AG09319 (cell line): ENCODE results near the gene UGDH.

ENCODE experiments used
- DNase-seq: peaks from one replicate; pipeline ENCODE4 v3.0.0-alpha.2; 2010; ENCODE audit warnings: low read depth; ENCODE audit errors: extremely low read depth
- TF ChIP-seq, protein P1 (sequence below): IDR thresholded peaks from 2 replicates; pipeline ENCODE4 v1.5.1; 2011; ENCODE audit warnings: low read depth, mild to moderate bottlenecking, inconsistent platforms, low read length, moderate library complexity

UGDH gene

DNA sequence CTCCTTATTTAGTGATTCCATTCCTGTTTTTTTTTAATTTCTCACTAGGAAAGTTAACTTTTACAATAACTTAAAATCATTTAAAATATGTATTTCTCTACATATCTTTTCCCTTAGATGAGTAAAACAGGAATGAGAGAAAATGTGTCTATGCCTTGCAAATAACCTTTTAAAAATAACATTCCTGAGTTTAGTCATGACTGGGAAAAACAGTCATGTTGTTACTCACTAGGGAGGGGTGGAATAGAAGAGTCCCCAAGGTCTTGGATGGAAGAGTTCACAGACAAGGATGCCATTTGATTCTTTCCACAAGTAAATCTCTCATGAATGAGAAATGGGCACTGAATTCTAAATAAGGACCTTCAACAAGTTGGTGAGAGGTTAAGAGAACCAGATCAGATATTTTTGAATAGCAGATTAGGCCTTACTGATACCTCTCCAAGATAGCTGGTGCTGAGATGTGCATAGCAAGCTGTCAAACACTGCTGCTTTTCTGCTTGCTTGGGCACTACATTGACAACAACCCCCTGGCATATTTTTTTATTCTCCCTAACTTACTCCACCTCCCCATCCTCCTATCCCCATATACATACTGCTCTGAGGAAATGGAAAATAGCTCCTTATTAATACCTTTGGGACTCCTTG lies 25.1 kb downstream of the UGDH start:
- TF ChIP-seq, protein P1, sequence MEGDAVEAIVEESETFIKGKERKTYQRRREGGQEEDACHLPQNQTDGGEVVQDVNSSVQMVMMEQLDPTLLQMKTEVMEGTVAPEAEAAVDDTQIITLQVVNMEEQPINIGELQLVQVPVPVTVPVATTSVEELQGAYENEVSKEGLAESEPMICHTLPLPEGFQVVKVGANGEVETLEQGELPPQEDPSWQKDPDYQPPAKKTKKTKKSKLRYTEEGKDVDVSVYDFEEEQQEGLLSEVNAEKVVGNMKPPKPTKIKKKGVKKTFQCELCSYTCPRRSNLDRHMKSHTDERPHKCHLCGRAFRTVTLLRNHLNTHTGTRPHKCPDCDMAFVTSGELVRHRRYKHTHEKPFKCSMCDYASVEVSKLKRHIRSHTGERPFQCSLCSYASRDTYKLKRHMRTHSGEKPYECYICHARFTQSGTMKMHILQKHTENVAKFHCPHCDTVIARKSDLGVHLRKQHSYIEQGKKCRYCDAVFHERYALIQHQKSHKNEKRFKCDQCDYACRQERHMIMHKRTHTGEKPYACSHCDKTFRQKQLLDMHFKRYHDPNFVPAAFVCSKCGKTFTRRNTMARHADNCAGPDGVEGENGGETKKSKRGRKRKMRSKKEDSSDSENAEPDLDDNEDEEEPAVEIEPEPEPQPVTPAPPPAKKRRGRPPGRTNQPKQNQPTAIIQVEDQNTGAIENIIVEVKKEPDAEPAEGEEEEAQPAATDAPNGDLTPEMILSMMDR = no peak

DNA sequence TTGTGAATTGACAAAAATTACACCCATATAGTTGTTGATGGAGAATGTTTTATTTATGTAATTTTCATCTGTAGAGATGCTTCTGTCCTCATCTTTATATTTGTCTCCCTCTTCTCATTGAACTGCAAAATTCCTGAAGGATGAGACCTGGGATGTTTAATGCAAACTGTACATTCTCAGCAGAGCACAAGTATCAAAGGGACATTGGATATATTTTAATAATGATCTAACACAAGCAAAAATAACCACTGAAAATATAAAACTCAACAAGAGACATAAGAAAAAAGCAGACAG lies 28.6 kb downstream of the UGDH start:
- TF ChIP-seq, protein P1 = no peak
- DNase-seq = no peak

More for the DNA sequence above, 25.1 kb downstream of the UGDH start:
- DNase-seq = peak; percentile 45

DNA sequence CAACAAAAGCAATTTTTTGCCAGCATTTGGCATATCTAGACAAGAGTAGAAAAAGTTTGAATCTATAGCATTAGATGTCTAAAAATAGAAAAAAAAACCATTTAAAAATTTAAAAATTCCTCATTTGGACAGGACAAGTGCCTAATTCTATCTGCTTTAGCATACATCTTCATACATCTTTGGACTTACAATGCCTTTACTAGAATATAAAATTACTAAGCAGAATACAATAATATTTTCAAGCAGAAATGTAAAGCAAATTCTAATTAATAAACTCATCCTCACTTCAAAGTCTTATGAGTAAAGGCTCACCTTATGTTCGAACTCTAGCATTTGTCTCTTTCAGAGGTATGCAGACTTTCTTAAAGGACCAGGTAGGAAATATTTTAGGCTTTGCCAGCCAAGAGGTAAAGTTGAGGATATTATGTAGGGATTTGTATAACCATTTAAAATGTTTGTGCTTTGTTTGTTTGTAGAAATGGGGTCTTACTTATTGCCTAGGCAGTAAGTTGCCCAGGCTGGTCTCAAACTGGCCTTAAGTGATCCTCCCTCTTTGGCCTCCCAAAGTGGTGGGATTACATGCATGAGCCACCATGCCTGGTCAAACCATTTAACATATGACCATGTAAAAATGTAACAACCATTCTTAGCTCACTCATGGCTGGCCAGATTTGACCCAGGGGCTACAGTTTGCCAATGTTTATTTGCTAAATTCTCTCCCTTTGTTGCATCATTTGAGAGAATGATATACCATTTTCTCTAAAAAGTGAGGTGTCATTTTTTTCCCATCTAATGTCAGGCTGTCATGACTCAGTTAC lies 29.1 kb downstream of the UGDH start:
- TF ChIP-seq, protein P1 = no peak
- DNase-seq = no peak

DNA sequence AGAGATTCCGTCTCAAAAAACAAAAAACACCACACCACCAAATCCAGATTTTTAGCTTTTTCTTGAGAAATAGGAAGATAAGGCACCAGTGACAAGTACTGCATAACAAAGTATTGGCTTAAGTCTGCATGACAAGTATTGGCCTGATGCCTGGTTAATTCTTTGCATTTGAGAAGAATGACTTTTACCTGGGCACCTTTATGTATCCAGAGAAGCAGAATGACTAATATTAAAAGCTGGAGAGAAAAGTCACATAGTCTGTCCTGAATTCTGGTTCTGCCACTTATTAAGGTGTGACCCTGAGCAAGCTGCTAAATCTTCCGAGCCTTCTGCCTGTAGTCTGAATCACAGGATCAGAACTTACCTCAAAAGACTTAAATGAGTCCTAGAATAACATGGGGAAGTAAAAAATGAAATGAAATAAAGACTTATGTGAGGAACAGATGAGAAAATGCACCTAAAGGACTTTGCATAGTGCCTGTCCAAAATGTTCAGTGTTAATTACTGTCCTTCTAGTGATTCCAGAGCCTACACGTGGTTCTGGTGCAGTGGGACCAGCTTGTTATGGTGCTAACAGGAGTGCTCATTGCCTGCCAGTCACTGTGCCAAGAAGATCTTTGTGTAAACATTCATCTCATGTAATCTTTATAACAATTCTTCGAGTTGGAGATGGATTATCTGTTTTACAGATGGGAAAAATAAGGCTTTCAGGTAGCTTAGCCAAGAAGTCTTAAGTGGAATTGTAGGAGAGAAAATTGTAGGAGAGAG lies 31.6 kb downstream of the UGDH start:
- TF ChIP-seq, protein P1 = no peak
- DNase-seq = no peak

DNA sequence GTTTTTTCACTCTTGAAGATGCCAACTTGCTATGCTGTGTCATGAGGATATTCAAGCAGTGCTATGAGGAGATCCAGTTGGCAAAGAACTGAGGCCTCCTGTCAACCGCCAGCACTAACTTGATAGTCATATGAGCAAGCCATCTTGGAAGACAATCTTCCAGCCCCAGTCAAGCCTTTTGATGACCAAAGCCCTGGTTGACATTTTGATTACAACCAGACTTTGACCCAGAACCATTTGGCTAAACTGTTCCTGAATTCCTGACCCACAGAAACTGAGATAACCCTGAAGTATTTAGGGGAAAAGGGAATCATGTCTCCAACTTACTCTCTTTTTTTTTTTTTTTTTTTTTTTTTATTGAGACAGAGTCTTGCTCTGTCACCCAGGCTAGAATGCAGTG lies 32.9 kb downstream of the UGDH start:
- TF ChIP-seq, protein P1 = no peak
- DNase-seq = no peak

DNA sequence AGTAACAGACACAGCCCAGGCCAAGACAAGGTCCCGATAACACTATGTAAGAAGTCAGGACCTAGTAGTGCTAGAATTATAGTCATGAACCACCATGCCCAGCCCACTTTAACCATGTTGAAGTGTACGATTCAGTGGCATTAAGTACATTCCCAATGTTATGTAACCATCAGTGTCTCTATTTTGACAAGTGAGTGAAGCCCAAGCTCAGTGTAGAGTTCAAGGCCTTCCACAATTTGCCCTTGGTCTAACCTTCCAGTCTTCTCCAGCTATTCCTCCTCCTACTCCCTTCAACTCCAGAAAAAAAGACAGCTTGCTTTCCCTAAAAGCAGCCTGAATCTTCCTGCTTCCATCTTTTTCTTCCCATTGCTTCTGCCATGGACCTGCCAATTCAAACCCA lies 36.9 kb downstream of the UGDH start:
- no peak for DNase-seq
- TF ChIP-seq, protein P1 = no peak
